GM20000 (cell line): ENCODE results near the gene SAP130.
"Not testable (repeated sequence)": the region's sequence is repeated elsewhere in the genome, so short reads cannot be mapped to it uniquely, and the experiment has no call there.

Experiments
- DNase-seq: peaks from one replicate; pipeline ENCODE4 v3.0.0; 2012; ENCODE audit warnings: low spot score
- CTCF ChIP-seq: IDR thresholded peaks from 2 replicates; pipeline ENCODE4 v1.5.1; 2012; ENCODE audit warnings: mild to moderate bottlenecking, control low read depth; ENCODE audit errors: extremely low read depth, missing control alignments

Gene SAP130

GRCh38 chr2:127911737-127912136, 116.1 kb downstream of the SAP130 start:
- no peak for DNase-seq
- no peak for TF ChIP-seq CTCF

GRCh38 chr2:127910415-127910814, 117.4 kb downstream of the SAP130 start:
- no peak for DNase-seq
- TF ChIP-seq CTCF = no peak

- no peak for DNase-seq
- no peak for TF ChIP-seq CTCF
These were observed 118.8 kb downstream of the SAP130 start for GRCh38 chr2:127909019-127909418.

GRCh38 chr2:127907733-127908400, 120.0 kb downstream of the SAP130 start:
- not testable (repeated sequence) for DNase-seq

- DNase-seq = no peak
- no peak for TF ChIP-seq CTCF
These were observed 121.5 kb downstream of the SAP130 start for GRCh38 chr2:127906206-127906926.

GRCh38 chr2:127901339-127902056, 126.4 kb downstream of the SAP130 start:
- DNase-seq = no peak
- no peak for TF ChIP-seq CTCF

GRCh38 chr2:127897531-127898211, 130.2 kb downstream of the SAP130 start:
- TF ChIP-seq CTCF = no peak
- DNase-seq = no peak
